Glutamatergic neuron (in vitro differentiated cells): Measurements from ENCODE around the gene TBC1D1. TPM values are rescaled to one million over a fixed set of nuclear protein-coding genes. Genes with fewer than 3 reads are reported as not detected.

Experiments used
- DNase-seq: peaks from one replicate; pipeline ENCODE4 v3.0.0; 2022
- H3K27ac Mint-ChIP-seq: one replicate; pipeline ENCODE4 v1.8.0; 2020; ENCODE audit warnings: mild to moderate bottlenecking, mixed read lengths, inconsistent platforms; ENCODE audit not compliant: unreplicated experiment
- H3K27me3 Mint-ChIP-seq: one replicate; pipeline ENCODE4 v1.8.0; 2020; ENCODE audit warnings: mild to moderate bottlenecking, moderate library complexity, mixed read lengths, inconsistent platforms; ENCODE audit not compliant: unreplicated experiment
- H3K36me3 Mint-ChIP-seq: one replicate; pipeline ENCODE4 v1.8.0; 2020; ENCODE audit warnings: mild to moderate bottlenecking, mixed read lengths, inconsistent platforms; ENCODE audit not compliant: unreplicated experiment
- H3K4me1 Mint-ChIP-seq: one replicate; pipeline ENCODE4 v1.8.0; 2020; ENCODE audit warnings: mild to moderate bottlenecking, low read depth, mixed read lengths, inconsistent platforms; ENCODE audit not compliant: unreplicated experiment
- H3K4me3 Mint-ChIP-seq: one replicate; pipeline ENCODE4 v1.8.0; 2020; ENCODE audit warnings: mild to moderate bottlenecking, mixed read lengths, inconsistent platforms; ENCODE audit not compliant: unreplicated experiment
- H3K9me3 Mint-ChIP-seq: one replicate; pipeline ENCODE4 v1.8.0; 2020; ENCODE audit warnings: mild to moderate bottlenecking, moderate library complexity, mixed read lengths, inconsistent platforms; ENCODE audit not compliant: unreplicated experiment
- total RNA-seq: library from RNA; stranded (reverse); fragmentation: NEBNext Ultra II Directional; extraction: Animal tissue kit (Norgen Biotek cat#: 25700); gene quantifications from one replicate; pipeline ENCODE4 v1.2.1, GENCODE V29; 2021; ENCODE audit not compliant: unreplicated experiment
- TF ChIP-seq, protein P1 (sequence below): fragments of 200-600 bp; sonication (generic); IDR thresholded peaks from one replicate; pipeline ENCODE4 v1.5.0; 2021; ENCODE audit not compliant: partially characterized antibody, unreplicated experiment

The TBC1D1 gene
- total RNA-seq, 1 donor from 2014 or later: 106 TPM

DNA sequence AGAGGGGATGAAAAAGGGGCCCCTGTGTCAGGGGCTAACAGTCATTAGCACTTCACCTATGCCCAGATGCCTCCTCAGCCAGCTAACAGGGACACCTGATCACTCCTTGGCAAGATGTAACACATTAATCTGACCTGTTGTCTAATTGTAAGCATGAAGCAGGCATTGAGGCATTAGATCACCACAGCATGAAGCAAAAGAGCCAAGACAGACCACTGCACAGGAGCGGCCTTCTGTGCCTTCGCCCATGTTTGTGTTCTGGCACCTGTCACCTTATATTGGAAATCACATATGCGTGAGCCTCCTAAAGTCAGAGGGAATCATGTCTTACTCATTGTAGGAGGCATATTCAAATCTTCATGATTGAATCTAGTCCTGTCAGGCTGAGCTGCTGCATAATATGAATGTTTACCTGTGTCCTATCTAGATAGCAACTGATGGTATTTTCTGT is 117.7 kb downstream of the TBC1D1 start:
- Mint-ChIP-seq H3K4me3 (no peak overlapping the region), H3K9me3 (peaks cover 3% of the 10 kb centered on the region), H3K36me3 (no peaks in the 10 kb centered on the region), H3K4me1 (peaks cover 40% of the 10 kb centered on the region), H3K27me3 (no peaks in the 10 kb centered on the region), H3K27ac (no peak overlapping the region)
- TF ChIP-seq, protein P1, sequence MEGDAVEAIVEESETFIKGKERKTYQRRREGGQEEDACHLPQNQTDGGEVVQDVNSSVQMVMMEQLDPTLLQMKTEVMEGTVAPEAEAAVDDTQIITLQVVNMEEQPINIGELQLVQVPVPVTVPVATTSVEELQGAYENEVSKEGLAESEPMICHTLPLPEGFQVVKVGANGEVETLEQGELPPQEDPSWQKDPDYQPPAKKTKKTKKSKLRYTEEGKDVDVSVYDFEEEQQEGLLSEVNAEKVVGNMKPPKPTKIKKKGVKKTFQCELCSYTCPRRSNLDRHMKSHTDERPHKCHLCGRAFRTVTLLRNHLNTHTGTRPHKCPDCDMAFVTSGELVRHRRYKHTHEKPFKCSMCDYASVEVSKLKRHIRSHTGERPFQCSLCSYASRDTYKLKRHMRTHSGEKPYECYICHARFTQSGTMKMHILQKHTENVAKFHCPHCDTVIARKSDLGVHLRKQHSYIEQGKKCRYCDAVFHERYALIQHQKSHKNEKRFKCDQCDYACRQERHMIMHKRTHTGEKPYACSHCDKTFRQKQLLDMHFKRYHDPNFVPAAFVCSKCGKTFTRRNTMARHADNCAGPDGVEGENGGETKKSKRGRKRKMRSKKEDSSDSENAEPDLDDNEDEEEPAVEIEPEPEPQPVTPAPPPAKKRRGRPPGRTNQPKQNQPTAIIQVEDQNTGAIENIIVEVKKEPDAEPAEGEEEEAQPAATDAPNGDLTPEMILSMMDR: no peak
- no peak for DNase-seq

DNA sequence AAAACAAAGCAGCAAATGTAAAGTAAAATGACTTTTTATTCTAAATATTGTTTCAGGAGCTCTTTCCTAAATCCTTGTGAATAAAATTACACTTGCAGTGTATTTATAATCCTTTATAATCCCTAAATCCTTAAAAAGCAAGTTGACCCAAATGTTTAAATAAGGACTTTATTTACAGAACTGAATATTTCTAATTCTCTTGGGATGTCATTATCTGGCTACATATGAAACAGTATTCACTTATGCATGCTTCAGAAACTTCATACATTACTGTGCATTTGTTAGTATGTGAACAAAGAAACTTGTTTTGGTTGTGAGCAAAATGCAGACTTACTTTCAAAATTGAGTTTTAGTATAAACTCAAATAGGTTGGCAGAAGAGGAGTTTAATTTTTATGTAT is 118.5 kb downstream of the TBC1D1 start:
- Mint-ChIP-seq H3K4me1 (peaks cover 40% of the 10 kb centered on the region), H3K9me3 (peaks cover 3% of the 10 kb centered on the region), H3K27me3 (peaks cover 1% of the 10 kb centered on the region), H3K36me3 (no peaks in the 10 kb centered on the region), H3K4me3 (no peak overlapping the region), H3K27ac (no peak overlapping the region)
- TF ChIP-seq, protein P1: no peak
- DNase-seq: no peak

DNA sequence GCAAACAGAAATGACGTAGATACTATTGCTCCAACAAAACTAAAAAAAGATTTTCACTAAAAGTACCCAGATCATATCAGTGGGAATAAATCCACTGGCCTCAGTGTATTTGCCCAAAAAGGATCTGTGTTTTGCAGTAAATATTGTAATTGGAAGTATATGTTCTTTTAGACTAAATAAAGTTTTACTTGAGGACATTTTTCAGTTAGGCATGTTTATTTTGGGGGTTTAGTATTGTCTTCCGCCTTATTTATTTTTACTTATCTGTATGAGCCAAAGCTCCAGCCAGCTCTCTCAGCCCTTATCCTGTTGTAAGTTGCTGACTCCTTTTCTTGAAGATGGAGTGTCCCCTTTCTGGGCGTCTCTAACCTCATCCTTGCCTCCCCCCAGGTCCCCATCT is 119.1 kb downstream of the TBC1D1 start:
- H3K4me1 Mint-ChIP-seq: peaks cover 38% of the 10 kb centered on the region
- no peaks in the 10 kb centered on the region for H3K36me3 Mint-ChIP-seq
- DNase-seq: no peak
- H3K4me3 Mint-ChIP-seq: no peak overlapping the region
- H3K9me3 Mint-ChIP-seq: peaks cover under 1% of the 10 kb centered on the region
- H3K27ac Mint-ChIP-seq: no peak overlapping the region
- H3K27me3 Mint-ChIP-seq: peaks cover 2% of the 10 kb centered on the region
- TF ChIP-seq, protein P1: no peak

DNA sequence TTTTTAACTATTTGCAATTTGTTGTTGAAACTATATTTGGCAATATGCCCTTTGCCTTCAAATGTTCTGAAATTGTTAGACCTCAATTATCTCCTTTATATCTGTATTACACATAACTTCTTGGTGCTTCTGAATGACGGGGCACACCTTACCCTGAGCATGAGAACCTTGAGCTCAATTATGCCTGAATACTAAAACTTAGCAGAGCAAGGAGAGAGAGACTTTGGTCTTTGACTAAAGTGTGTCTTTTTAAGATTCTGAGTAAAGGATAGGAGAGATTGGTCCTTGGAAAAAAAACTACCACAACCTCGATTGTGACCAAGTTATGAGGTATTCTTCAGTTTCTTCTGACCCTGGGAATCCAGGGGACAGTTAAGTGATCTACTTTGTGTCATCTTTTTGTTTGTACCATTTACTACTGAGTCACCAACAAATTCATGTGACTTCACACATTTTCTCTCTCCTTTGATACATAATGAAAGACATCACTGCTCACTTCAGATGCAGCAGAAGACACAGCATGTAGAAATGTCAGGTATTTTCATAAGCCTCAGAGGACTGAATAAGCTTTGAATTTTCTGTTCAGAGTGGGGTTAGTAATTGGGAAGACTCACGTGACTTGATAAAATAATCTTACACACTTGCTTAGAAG is 120.8 kb downstream of the TBC1D1 start:
- Mint-ChIP-seq H3K9me3 (peaks cover 4% of the 10 kb centered on the region), H3K4me1 (peaks cover 43% of the 10 kb centered on the region), H3K4me3 (no peak overlapping the region), H3K36me3 (no peaks in the 10 kb centered on the region), H3K27me3 (peaks cover 2% of the 10 kb centered on the region), H3K27ac (no peak overlapping the region)
- DNase-seq: no peak
- TF ChIP-seq, protein P1: no peak
